Non-pigmented ciliary epithelial cell (primary cell): Measurements from ENCODE around the gene CD33.
"Not testable (repeated sequence)": the region's sequence is repeated elsewhere in the genome, so short reads cannot be mapped to it uniquely, and the experiment has no call there.

Source experiments
- DNase-seq: peaks from one replicate; pipeline ENCODE4 v3.0.0-alpha.2; 2010; ENCODE audit warnings: low read depth

Gene CD33

DNA sequence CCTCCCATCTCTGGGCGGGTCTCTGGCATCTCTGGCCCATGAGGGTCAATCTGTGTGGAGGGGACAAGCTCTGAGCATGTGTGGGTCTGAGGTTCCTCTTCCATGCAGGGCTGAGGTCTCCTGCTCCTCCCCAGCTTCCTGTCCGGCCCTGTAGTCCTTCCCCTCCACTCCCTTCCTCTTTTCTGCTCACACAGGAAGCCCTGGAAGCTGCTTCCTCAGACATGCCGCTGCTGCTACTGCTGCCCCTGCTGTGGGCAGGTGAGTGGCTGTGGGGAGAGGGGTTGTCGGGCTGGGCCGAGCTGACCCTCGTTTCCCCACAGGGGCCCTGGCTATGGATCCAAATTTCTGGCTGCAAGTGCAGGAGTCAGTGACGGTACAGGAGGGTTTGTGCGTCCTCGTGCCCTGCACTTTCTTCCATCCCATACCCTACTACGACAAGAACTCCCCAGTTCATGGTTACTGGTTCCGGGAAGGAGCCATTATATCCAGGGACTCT, at the start of gene CD33:
CD33 (plus strand) TSS at position 183 of the 496 bp plus-strand sequence; CDS start at position 222, 39 bp downstream.
- DNase-seq = not testable (repeated sequence)

- DNase-seq = no peak
Observed at GRCh38 chr19:51179256-51179655, 45.6 kb upstream of the CD33 start.

GRCh38 chr19:51181377-51181912, 43.4 kb upstream of the CD33 start:
- no peak for DNase-seq

DNA sequence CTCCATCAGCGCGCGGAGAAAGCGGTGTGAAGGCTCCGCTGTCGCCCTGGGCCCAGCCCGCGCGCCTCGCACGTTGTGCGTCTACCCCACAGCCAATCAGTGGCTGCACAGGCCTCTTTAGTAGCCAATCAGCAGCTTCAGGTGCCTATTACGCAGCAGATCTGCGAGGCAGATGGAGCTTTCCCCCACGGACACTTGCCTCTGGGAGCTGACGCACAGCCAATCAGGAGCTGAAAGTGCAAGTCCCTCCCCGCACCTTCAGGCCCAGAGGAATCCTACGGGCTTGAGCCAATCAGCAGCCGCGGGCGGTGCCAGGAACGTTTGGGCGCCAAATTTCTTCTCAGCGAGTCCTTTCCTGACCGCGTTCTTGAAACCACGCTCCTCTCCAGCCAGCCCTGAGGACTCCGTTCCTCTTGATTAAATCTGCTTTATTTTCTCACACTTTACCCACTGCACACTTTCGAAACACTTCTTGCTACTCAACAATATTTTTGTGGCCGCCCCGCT, 42.9 kb upstream of the CD33 start:
- DNase-seq = no peak

- no peak for DNase-seq
Observed at GRCh38 chr19:51183629-51184028, 41.3 kb upstream of the CD33 start.

DNA sequence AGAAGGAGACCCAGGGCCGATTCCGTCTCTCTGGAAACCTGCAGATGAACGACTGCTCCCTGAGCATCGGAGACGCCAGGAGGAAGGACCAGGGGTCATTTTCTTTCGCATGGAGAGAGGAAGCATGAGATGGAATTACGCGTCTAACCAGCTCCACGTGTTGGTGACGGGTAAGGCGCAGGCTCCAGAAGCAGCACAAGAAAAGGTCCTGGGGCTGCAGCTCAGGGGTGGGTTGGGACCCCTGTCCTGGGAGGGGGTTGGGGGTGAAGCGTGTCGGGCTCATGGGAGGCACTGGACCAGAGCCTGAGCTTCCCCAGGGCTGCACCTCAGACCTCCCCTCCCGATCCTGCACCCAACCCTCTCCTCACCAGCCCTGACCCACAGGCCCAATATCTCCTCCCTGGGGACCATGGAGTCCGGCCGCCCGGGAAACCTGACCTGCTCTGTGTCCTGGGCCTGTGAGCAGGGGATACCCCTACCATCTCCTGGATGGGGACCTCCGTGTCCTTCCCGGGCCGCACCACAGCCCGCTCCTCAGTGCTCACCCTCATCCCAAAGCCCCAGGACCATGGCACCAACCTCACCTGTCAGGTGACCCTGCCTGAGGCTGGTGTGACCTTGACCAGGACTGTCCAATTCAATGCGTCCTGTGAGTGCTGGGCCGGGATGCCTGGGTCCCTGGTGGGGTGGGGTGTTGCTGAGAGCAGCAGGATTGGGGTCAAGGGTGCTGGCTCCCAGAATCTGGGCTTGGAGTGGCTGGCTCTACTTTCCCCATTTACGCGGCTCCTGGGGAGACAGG, 39.6 kb upstream of the CD33 start:
- DNase-seq = no peak

DNA sequence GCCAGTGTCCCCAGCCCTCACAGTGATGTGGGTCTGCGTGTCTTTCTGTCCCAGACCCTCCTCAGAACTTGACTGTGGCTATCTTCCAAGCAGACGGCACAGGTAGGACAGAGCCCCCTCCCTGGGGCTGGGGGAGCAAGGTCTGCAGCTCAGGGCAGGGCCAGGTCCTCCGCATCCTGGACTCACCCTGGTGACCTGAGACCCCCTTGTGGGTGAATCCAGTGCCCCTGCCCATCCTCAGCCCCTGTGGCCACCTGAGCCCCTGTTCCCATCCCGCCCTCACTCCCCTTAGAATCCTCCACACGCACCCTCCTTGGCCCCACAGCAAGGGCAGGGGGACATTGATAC, 39.0 kb upstream of the CD33 start:
- DNase-seq = no peak

DNA sequence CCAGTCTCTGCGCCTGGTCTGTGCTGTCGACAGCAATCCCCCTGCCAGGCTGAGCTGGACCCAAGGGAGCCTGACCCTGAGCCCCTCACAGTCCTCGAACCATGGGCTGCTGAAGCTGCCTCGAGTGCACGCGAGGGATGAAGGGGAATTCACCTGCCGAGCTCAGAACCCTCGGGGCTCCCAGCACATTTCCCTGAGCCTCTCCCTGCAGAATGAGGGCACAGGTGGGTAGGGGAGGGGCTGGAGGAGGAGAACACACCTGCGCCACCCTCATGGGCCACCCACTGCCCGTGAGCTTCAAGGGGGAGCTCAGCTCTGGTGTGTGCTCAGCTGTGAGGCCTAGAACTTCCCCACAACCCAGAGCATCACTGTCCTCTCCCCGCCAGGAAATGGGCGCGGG, 38.6 kb upstream of the CD33 start:
- DNase-seq = no peak

GRCh38 chr19:51187395-51188226, 37.3 kb upstream of the CD33 start:
- no peak for DNase-seq

DNA sequence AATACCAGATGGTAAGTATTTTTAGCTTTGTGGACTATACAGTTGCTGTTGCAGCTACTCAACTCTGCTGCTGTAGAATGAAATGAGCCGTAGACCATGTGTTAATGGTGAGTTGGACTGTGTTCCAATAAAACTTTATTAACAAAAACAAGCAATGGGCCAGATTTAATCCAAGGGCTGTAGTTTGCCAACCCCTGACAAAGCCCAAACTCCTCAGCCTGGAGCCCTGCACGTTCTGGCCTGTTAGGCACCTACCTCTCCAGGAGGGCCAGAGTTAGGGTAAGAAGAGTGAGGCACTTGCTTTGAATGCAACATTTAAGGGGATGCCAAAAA, 36.7 kb upstream of the CD33 start:
- no peak for DNase-seq

DNA sequence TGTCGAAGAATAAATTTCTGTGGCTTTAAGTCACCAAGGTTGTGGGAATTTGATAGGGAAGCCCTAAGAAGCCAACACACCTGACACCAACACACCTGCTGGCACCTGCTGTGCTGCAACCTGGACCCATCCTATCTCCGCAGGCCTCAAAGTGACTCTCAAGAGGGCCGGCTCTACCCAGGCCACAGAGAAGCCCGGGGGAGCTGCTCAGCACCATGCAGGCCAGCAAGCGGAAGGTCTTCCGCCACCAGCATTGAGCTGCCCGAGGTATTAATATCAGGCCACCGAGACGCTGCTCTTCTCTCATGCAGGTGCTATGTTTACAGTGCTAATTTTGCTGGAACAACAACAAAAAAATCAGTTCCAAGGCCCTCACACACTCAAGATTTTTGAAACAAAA, 32.2 kb upstream of the CD33 start:
- DNase-seq = no peak

GRCh38 chr19:51194527-51195315, 30.2 kb upstream of the CD33 start:
- no peak for DNase-seq

DNA sequence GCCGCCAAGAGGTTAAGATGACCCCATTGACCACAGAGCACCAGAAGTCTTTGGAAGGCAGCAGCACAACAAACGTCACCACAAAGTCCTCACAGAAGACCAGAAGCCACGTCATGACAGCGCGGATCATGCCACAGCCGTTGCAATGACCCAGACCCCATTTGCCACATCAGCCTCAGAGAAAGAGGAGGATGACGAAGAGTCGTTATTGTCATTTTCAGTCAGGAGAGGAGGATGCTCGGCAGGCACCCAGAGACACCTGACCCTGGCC, 29.6 kb upstream of the CD33 start:
- no peak for DNase-seq

- DNase-seq = no peak
Observed at GRCh38 chr19:51195616-51196015, 29.3 kb upstream of the CD33 start.

DNA sequence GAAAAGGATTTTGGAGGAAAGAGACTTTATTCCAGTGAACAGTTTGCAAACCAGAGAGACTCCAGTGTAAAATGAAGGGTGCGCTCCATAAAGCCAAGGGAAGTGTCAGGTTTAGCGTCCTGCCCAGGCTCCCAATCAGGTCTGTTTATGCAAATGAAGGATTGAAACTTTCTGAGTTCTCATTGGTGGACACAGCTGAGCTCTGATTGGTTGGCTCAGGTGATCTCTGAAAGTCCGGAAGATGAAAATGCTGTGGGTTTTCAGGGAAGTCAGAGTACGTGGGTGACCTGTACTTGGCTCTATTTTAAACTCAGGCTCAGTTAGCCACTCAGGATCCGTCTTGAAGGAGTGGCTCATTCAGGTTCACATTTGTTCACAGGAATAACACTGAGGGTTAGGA, 28.7 kb upstream of the CD33 start:
- no peak for DNase-seq

- no peak for DNase-seq
Observed at GRCh38 chr19:51198641-51199040, 26.2 kb upstream of the CD33 start.

GRCh38 chr19:51200071-51200666, 24.7 kb upstream of the CD33 start:
- DNase-seq = no peak

GRCh38 chr19:51201712-51202111, 23.2 kb upstream of the CD33 start:
- no peak for DNase-seq

DNA sequence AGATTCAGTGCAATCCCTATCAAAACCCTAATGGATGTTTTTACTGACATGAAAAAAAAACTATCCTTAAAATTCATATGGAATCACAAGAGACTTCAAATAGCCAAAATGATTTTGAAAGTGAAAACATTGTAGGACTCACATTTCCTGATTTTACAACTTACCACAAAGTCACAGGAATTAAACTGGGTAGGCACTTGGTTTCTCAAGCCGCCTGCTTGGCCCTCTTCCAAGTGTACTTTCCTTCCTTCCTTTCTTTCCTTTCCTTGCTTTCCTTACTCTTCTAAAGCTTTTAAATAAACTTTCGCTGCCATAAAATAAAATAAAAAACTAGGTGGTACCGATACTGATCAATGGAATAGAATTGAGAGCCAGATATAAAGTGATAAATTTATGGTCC, 21.0 kb upstream of the CD33 start:
- DNase-seq = no peak

DNA sequence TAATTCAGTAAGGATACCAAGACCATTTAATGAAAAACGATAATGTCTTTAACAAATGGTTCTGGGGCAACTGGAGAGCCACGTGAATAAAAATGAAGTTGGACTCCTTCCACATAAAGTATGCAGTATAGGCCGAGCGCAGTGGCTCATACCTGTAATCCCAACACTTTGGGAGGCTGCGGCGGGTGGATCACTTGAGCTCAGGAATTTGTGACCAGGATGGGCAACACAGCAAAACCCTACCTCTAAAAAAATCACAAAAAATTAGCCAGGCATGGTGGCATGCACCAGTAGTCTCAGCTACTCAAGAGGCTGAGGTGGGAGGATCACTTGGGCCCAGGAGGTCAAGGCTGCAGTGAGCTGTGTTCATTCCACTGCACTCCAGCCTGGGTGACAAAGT, 20.6 kb upstream of the CD33 start:
- no peak for DNase-seq

- DNase-seq = no peak
Observed at GRCh38 chr19:51207747-51208146, 17.1 kb upstream of the CD33 start.

DNA sequence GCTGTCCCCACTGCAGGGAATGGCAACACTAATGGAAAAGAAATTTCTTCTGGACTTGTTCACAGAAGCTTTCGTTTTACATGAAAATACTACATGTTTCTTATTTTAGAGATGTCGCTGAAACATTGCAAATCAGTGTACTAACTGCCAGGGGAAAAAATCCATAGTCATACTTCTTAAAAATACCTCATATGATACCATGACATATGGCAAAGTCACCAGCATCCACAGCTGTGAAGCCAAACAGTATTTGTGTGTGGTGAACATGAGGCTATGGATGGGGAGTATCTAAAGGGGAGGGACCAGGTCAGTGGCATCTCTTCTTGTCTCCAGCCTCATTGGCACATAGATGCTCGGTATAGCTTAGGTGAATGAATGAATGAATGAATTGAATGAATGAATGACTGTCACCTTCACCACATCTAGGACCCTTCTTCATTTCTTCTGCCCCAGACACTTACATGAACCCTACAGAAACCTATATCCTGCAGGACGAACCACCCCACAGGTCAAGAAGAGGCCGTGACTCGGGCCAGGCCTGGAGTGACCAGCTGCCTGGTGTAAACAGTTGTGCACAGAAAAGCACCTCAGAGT, 14.6 kb upstream of the CD33 start:
- no peak for DNase-seq
